NCI-H2171 treated with DMSO at 0.1 percent for 48 hours (cell line): ENCODE results near the gene GTF2F2.

Source experiments
- DNase-seq: peaks from one replicate; lab custom pipeline; 2025; lab: John Stamatoyannopoulos, UW

Gene GTF2F2

DNA sequence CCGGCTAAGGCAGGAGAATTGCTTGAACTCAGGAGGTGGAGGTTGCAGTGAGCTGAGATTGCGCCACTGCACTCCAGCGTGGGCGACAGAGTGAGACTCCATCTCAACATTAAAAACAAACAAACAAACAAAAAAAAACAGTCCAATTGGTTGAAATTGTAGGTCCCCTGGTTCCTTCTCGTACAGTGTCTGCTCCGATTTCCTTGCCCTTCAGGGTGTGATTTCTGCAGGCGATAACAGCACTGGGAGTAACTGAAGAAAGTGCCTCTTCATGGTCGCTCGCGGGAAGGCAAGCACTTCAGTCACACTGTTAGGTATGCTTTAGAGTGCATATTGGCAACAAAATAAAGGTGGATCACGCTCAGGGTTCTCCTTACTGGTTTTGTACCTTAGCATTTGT, 181.0 kb downstream of the GTF2F2 start:
- DNase-seq = no peak

DNA sequence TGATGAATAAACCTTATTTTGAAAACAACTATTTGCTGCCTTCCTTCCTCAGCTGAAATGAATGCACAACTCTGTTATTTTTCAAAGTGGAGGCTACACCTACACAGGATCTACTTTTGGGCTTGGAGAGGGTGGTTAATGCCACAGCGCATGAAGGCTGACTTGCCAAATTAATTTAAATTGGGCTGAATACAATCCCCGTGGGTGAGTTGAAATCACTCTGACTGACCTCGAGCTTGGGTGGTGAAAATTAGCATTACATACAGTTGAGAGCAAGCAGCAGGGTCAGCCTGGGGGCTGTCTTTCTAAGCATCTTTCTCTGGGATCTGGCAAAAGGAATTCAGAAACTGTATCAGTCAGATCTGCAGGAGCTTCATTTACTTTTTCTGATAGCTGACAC, 182.2 kb downstream of the GTF2F2 start:
- DNase-seq = no peak

DNA sequence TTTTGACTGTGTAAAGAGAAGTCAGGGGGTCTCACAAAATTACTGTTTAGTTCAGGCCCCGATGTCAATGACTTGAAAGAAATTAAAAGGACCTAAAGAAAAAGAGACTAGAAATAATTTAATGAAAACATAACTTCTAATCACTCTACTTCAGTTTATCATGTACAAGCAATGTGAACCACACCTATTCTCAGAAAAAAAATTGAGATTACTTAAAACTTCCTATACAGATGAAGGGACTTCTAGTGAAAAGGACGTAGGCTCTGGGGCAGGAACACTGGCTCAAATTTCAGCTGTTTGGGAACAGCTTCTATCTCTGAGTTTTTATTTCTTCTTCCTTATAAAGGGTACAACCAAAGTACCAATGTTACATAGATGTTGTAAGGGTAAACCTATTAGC, 182.7 kb downstream of the GTF2F2 start:
- DNase-seq = no peak

DNA sequence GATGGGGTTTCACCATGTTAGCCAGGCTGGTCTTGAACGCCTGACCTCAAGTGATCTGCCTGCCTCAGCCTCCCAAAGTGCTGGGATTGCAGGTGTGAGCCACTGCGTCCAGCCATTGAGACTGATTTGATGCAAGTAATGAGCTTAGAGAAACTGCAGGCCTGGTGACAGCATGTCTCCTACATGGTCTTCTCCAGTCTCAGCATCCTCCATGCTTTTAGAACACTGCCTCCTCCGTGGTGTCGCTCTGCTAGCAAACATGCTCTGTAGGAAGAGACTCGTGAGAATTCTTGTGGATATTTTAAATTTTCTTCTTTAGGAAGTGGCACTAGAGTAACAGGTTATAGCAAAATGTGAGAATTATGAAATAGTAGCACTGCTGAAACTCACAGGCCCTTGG, 183.6 kb downstream of the GTF2F2 start:
- no peak for DNase-seq

DNA sequence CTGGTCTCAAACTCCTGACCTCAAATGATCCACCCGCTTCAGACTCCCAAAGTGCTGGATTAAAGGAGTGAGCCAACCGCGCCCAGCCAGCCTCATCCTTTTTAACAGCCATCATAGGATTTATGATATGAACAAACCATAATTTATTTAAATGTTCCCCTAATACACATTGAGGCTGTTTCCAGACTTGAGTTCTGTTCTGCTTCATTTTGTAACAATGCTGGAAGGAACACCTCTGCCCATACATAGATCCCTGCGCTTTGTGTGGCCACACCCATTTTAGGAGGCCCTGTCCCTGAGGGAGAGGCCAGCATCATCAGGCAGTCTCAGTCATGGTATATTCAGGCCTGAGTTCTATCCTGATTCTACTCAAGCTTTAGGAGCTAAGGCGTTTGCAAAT, 184.8 kb downstream of the GTF2F2 start:
- no peak for DNase-seq

DNA sequence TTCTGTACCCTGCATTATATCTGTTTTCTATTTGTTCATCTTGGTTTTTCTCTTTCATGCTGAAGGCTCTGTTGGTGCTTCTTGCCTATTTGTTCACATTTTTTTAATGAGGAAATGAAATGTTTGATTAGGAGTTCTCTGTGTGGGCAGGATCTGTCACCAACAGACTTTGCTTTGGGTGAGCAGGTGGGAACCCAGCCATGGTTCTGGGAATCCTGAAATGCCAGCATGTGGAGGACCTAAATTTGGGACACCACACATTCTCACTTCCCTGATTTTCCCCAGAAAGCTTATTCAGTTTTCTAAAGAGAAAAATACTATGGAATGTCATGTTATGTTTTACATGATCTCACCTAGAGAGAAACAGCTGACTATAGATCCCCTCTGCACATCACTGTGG, 186.7 kb downstream of the GTF2F2 start:
- DNase-seq = no peak

DNA sequence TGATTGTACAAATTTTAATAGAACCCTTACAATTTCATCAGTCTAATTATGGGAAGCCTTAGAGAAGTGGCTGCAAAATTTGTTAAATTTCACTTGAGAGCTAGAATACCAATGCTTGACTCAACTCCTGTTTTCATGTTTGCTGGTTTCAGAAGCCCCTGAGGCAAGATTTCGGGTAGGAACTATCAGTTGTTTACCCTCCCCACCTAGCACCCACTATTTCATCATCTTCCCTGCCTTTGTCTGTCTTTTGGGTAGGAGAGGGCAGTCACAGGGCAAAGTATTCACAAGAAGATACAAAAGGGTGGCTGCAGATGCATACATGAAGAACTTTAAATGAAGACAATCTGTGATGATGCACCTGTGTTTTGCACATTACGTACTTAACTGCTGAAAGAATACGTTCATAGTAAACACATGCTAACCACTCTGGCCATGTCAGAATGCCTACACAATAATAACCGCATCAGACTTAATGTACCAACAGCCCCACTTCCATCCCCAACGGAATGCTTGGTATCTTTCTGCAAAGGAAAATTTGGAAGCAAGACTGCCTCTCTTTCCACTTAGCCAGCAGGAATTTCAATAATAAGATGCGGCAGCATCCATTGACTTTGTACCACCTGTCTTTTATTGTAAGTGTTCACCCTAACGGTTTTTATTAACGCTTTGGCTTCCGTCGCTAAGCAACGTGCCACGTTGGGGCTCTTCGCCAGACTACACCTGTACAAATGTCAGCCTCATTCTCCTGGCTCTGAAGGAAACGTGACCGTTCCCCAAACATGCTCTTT, 190.2 kb downstream of the GTF2F2 start:
- DNase-seq = no peak

DNA sequence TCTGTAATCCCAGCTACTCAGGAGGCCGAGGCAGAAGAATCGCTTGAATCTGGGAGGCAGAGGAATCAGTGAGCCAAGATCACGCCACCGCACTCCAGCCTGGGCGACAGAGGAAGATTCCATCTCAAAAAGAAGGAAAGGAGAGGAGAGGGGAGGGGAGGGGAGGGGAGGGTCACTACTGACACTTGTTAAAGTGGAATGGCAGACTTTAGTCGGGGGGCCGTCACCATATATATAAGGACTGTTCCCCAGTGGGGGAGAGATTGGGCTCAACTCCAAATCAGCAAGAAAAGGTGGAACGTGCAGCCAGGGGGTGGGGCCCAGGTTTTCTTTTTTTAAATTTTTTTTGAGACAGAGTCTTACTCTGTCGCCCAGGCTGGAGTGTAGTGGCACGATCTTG, 194.5 kb downstream of the GTF2F2 start:
- DNase-seq = no peak

DNA sequence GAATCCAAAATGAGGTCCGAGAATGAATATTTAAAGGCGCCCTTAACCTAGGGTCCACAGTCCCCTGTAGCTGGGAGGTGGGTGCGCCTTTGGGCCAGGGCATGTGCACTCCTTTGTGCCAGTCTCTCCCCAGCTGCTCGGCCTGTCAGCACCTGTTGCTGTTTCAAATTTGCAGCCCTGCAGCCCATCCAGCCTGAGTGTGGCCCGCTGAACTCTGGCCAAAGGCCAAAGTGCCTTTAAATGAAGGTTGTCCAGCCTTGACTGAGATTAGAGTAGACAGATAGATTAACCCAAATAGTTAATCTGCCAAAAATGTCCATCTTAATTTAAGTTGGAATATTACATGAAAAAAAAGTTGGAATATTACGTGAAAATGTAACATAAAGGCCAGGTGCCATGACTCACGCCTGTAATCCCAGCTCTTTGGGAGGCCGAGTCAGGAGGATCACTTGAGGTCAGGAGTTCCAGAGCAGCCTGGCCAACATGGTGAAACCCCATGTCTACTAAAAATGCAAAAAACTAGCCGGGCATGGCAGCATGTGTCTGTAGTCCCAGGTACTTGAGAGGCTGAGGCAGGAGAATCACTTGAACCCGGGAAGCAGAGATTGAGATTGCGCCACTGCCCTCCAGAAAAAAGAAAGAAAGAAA, 195.3 kb downstream of the GTF2F2 start:
- DNase-seq = no peak

DNA sequence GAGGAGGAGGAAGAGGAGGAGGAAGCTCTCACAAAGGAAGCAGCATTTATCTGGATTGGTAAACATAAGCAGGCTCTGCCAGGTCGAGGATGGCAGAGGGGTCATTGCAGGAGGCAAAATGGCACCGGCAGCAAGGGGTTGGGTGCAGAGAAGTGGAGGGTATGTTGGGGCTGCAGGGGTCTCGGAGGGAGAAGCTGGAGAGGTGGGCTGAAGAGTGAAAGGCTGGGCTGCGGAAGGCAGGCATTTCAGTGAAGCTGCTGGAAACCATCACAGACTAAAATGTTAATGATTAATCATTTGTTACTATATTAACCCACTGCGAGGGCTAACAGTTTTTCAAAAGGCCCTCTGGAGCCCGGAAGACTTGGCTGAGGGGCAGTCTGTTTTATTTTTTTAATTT, 196.0 kb downstream of the GTF2F2 start:
- no peak for DNase-seq

DNA sequence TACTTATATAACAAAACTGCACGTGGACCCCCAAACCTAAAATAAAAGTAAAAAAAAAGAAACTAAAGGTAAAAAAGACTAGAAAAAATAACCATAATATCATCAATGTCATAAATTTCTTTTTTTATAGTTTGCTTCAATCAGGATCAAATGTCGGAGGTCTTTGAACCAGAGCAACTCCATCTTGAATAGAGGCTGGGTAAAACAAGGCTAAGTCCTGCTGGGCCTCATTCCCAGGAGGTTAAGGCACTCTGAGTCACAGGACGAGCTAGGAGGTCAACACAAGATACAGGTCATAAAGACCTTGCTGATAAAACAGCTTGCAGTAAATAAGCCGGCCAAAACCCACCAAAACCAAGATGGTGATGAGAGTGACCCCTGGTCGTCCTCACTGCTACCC, 196.7 kb downstream of the GTF2F2 start:
- no peak for DNase-seq

DNA sequence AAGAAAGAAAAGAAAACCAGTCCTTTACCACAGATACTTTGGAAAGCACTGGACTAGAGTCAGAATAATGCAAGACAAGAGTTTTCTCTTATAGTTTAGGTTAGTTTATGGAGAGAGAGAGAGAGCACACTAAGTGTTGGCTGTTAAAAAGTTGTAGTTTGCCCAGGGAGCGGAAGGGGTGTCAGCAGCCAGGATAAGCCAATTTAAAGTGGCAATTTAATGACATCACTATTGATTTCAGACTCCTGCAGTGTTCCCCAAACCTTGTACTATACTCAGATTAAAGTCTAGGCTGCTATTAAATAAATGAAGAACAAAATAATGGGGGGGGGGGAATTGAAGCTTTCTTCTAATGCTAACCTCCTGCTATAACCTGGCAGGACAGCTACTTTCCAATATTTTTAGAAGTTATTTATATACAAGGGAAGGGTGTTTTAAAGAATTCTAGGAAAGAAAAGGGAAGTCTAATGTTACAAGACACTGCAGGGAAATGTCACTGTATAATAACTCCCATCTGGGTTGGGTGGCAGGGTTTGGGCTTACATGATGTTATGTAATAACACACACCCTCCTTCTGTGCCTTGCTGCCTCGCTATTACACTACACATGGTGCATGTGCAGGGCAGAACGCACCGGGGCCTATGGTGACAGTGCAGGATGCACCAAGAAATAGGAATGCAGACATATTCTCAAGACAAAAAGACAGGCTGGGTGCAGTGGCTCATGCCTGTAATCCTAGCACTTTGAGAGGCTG, 200.7 kb downstream of the GTF2F2 start:
- no peak for DNase-seq

DNA sequence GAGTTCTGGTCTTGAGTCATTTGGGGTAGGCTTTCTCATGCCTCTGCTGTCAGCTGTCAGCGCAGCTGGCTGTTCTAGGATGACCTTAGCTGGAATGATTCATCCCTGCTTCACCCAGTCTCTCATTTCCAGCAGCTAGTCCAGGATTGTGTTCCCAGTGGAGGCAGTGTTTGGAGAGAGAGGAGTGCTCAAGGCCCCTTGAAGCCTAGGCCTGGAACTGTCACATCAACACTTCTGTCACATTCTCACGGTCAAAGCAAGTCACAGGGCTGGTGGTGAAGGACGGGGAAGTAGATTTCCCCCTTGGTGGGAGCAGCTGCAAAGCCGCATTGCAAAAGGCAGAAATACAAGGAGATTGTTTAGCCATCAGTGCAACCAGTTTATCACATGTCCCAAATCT, 205.5 kb downstream of the GTF2F2 start:
- DNase-seq = no peak

DNA sequence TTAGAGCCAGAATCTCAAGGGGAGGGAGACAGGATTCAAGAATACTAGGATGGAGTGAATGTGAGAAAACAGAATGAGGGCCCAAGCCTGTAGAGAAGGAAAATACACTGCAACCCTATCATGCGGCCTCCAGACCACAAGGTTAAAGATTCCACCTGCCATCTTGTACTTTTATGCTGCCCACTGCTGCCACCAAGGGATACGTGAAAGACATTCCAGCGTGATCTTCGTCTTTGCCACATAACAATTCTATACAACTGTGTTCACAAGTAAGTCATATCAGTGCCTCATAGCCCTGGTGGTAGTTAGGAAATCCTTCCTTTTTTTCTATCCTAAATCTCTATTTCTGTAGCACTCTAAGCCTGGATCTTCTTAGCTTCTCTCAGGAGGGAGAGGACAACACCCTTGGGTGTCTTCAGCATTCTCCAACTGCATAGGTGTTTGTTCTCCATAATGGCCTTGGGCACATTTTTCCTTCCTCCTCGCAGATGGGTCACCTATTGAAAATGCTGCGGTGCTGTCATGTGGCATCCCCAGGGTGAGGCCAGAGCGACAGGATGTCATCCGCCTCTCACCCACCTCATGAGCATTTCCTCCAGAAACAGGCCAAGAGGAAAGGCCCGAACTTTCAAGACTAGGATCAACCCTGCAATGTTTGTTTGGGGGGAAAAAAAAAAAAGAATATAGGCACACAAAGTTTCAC, 207.1 kb downstream of the GTF2F2 start:
- no peak for DNase-seq

DNA sequence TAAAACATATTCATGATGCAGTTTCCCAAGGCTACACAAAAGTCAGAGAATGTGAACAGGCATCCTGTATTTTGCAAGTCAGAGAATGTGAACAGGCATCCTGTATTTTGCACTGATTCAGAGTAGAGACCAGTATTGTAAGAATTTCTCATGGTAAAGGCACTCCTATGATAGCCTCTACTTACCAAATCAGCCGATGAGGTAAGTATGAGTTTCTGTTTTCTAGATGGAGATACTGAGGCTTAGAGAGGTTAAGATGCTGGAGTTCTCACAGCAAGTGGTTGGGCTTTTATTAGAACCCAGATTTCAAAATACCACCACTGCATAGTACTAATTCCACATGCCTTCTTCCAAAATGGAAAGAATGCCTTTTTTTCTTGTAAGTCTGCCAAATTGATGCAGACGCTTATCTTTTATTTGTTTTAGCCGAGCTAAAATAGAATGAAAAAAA, 208.4 kb downstream of the GTF2F2 start:
- no peak for DNase-seq

DNA sequence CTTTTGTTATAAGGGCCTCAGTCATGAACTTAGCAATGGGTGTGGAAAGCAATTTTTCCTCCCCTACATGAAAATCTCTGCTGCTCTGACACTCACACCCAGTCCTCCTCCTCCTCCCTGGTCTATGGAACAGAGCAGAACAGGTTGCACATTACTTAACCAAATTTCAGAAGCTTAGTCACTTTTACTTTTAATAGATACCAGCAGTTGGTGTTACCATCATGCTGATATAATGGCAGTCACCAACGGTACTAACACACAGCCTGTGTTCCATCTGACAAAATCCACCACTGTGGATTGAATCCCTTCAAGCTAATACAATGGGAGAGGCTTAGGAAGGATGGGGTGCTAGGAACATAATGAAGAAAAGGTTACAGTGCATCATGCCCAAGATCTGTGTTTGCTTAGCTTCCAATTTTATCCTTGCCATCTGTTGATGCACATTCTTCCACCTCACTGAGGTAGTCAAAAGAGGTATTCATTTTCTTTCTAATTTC, 210.9 kb downstream of the GTF2F2 start:
- peak; percentile 76 for DNase-seq

DNA sequence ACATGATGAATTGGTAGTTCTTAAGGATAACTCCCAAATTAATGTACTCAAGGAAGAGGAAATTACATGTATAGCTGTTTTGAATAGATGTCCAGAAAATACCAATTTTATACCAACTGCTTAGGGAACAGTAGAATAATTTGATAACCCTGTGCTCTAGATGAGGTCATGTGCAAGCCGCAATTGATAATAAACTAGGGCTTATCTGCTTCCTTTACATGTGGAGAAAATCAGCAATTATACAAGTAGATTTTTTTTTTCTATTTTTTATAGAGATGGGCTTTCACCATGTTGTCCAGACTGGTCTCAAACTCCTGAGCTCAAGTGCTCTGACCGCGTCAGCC, 211.4 kb downstream of the GTF2F2 start:
- no peak for DNase-seq

DNA sequence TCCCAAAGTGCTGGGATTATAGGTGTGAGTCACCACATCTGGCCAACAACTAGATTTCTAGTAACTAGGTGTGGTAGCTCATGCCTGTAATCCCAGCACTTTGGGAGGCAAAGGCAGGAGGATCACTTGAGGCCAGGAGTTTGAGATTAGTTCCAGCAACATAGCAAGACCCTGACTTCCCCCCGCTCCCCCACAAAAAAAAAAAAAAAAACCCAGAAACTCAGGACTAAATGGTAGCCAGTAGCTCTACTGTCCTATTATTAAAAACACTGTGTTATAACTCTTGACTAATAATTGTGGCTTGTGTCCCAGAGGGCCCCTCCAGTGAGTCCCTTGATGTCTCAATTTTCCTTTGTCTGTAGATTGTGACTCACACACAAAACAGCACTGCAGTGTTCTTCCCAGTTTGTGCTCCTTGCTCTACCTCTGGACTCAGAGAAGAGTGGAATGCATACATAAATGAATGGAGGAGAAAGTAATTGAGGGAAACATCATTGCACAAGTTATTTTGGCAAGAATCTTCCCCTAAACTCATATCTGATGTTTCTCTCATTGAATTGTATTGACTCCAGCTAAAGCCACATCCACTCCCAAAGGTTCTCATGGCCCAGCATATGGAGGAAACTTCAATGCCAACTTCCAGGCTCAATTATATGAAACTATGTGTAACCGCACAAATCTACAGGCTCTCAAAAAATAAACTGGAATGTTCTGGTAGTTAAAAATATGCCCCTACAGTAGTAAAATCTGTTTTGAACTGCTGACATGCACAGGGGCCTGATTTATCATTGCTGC, 211.9 kb downstream of the GTF2F2 start:
- DNase-seq = peak; percentile 21

DNA sequence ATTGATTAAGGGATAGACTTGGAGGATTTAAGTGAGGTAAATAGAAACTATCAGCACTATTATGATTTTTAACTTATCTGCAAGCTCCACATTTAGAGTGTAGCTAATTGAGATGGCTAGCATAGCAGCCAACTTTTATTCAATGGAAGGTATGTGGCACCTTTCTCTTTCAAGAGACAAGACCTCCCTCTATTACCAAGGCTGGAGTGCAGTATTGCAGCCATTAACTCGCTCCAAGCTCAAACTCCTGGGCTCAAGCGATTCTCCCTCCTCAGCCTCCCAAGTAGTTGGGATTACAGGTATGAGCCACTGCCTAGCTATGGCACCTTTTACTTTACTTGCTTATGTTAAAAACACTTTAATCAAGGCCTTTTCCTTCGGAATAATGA, 212.5 kb downstream of the GTF2F2 start:
- DNase-seq = no peak

DNA sequence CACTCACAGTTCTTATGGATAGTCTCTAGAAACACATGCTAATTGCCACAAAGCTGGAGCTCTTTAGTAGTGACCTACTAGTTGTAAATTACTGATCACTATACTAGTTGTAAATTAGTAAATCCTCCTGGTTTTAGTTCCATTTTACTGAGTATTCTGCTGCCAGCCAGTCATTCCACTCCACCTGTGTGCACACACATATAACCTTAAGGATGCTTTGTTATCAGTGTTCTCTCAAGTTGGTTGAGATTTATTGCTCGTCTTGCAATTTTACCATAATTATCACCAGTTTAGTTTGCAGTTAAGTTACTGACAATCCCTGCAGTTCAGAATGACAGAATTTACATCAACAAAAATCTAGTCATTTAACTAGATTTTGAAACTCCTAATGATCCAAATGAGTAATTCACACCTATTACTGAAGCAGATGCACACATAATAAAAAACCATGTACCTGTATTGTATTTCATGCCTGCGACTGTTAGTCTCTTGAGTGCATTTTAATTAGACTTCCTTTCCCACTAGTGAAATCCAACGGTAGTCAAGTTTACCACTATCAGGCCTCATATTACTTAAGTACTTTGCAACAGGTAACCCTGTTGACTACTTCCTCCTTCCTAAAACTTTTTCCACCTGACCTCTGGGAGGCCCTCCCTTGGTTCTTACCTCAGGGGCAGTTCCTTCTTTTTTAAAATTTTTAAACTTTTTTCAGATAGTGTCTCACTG, 213.1 kb downstream of the GTF2F2 start:
- peak; percentile 70 for DNase-seq
